GM19240 (cell line): ENCODE data around the gene PLLP.
"Not testable (repeated sequence)": the region's sequence is repeated elsewhere in the genome, so short reads cannot be mapped to it uniquely, and the experiment has no call there.

ENCODE experiments used
- DNase-seq: peaks from one replicate; pipeline ENCODE4 v3.0.0; 2011; ENCODE audit warnings: low spot score; ENCODE audit not compliant: insufficient read length

Gene PLLP

DNA sequence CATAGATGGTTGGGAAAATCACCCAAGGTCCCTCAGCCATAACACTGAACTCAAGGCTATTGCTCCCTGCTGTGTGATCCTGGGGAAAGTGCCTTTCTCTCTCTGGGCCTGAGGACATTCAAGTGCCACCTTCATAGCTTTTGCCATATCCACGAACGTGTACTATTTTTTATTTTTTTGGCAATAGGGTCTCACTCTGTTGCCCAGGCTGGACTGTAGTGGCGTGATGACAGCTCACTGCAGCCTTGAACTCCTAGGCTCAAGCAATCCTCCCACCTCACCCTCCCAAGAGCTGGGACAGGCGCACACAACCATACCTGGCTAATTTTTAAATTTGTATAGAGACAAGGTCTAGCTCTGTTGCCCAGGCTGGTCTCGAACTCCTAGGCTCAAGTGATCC is 10.6 kb downstream of the PLLP start:
- no peak for DNase-seq

DNA sequence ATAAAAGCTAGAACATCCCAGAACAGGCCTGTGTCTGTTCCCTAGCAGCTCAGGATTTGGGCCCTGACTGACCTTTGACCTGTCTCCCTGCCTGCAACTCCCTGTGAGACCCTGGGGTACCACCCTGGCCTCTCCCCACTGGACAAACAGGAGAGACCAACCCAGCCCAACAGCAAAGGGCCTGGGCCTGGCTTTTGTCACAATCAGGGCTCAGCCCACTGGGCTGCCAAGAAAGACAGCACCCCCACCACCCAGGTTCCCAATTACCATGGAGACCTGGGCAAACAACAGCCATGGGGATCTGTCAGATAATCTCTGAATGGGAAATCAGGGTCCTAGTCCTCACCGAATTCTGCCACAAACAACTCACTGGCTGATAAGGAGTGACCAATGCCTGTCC is 11.1 kb downstream of the PLLP start:
- no peak for DNase-seq

DNA sequence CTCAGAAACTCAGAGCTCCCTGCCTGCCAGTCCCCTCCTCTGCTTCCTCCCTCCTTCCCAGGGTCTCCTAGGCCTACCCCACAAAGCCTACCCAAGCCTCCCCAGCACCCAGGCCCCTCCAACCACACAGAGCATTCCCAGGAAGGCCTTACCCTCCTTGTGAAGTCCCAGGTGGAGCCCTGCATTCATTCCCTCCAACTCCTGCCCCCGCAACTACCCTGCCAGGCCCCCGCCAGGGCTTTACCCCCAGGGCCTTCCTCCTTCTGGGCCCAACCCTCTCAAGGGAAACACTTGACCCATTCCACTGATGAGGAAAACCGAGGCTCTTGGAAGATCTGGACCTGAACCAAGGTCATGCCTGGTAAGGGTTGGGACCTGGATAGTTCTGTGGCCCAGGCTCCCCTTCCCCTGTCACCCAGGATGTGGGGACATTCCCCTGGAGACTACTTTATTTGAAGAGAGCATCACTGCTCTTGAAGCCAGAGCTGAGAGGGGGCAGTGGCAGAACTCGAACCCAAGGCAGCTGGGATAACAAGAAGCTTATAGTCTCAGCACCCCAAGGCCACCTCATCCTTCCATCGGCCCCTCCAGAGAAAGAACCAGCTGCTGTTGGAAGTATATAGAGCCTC is 12.5 kb downstream of the PLLP start:
- DNase-seq, result no peak

DNA sequence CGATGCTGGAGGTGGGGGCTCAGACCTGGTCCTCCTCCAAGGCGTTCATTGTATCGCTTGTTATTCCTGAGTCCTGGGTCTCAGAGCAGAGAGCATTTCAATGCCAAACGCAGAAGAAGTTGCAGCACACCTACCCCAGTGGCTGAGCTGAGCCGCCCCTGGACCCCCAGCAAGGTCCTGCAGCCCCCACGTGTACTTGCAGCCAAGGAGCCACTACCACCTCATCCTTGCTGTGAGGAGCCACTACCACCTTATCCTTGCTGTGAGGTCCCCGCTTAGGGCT is 13.5 kb downstream of the PLLP start:
- no peak for DNase-seq

DNA sequence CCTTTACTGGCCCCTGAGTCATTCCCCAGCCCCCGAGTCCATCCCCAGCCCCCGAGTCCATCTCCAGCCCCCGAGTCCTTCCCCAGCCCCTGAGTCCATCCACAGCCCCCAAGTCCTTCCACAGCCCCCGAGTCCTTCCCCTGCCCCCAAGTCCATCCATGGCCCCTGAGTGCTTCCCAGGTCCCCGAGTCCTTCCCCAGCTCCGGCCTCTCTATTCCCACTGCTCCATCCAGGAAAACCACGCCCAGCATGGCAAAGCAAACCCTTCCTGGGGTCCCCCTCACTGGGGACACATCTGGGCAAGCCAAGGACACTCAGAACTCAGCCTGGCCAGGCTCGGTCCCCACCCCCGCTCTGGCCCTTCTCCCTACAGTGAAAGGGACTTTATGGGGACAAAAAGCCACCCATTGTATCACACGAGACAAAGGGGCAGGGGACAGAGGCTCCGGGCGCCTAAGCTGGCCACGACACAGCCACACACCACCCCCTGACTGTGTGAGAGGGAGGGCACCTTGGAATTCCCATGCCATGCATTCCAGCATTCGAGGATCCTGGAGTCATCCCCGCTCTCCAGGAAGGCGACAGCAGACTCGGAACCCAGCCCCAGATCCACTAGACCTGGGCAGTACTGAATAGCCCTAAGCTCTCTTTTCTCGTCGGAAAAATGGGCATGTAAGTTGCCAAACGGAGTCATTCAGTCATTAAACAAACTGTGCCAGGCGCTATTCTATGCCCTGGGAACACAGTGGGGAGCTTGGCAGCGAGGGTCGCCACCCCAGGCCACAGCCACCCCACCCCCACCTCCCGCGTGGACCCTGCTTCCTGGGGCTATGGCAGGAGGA is 14.0 kb downstream of the PLLP start:
- DNase-seq, result no peak

DNA sequence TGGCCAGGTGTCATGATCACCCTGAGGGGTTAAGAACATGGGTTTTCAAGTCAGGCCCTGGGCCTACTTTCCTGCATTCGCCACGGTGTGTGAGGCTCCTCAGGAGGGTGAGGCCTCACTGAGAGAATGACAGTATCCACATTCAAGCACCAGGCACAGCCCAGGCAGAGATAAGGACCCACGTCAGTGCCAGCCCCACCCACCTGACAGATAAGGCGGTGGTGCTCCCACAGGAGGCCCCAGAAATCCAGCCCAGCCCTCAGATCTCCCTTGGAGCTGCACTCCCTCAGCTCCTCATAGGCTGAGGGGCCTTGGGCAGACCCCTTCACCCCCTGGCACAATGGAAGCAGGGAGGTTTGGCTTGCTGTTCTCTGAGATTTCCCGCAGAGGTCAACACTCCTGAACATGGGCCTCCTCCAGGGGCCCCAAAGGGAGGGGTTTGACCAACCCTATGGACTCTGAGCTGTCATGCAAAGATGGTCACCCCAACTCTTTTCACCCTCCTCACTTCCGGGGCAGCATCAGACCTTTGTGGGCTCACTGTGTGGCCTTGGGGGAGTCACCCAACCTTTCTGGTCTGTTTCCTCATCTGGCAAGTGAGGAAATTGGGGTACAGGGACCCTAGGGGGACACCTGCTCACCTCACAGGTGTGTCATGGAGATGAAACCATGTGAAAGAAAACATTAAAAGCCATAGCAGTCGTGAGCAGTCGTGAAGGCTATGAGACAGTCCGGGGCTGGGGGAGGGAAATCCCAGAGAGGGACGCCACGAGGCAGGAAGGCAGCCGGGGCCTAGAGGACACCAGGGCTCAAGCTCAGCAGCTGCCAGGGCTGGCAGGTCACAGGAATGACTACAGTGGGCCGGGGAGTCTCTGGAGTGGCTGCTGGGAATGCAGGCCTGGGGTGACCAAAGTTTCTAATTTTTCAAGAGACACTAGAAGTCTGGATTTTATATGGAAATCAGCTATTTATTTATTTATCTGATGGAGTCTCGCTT is 15.4 kb downstream of the PLLP start:
- no peak for DNase-seq

DNA sequence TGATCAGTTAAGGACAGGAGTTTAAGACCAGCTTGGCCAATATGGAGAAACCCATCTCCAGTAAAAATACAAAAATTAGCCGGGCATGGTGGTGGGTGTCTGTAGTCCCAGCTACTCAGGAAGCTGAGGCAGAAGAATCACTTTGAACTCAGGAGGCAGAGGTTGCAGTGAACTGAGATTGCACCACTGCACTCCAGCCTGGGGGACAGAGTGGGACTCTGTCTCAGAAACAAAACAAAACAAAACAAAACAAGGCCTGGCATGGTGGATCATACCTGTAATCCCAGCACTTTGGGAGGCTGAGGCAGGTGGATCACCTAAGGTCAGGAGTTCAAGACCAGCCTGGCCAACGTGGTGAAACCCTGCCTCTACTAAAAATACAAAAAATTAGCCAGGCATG is 17.1 kb downstream of the PLLP start:
- not testable (repeated sequence) for DNase-seq

DNA sequence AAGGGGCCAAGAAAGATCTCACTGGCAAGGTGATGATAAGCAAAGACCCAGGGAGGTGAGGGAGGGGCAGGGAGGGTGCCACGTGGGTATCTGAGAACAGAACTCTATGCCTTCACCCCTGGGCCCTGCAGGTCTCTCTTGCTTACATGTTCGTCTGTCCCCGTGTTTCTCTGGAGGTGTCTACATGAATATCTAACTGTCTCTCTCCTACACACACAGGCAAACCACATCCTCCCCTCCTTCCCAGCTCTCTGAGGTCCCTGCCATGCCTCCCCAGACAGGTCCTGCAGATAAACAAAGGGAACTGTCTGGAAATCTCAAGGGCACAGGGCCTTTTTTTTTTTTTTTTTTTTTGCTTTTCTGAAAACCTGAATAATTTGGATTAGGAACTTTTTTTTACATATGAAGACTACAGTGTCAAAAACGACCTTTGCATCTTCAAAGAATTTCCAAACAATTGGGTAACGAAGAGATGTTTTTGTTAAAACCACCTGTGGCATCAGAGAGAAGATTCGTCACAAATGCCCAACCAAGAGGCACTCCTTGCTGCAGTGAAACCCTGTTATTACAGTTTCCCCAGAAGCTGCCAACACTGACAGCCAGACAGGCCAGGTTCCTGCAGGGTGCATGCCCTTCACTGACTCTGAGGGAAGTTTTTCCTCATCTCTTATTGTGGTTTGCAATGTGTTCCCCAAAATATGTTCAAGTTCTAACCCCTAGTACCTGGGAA is 17.8 kb downstream of the PLLP start:
- DNase-seq, result no peak

DNA sequence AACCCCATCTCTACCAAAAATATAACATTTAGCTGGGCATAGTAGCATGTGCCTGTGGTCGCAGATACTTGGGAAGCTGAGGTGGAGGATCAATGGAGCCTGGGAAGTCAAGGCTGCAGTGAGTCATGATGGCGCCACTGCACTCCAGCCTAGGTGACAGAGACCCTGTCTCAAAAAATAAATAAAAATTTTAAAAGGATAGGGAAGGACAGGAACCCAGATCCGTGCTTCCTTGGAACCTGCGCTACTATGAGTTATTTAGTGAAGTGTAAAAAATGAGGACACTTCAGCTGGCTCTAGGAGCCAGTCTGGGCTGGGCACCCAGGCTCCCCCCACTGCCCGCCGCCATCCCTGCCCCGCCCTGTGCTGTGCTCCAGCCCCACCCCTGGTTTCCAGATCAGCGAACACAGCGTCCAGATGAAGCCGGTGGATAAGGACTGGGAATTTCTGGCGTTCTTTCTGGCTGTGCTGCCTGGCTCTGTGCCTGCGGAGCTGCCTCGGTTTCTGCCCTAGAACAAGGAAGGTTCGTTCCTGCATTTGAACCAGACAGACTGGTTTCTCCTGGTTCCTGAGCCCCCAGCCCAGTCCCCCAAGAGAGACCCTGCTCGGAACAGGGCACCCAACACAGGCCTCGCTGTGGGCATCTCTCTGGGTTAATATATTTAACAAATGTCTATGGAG is 18.5 kb downstream of the PLLP start:
- no peak for DNase-seq

DNA sequence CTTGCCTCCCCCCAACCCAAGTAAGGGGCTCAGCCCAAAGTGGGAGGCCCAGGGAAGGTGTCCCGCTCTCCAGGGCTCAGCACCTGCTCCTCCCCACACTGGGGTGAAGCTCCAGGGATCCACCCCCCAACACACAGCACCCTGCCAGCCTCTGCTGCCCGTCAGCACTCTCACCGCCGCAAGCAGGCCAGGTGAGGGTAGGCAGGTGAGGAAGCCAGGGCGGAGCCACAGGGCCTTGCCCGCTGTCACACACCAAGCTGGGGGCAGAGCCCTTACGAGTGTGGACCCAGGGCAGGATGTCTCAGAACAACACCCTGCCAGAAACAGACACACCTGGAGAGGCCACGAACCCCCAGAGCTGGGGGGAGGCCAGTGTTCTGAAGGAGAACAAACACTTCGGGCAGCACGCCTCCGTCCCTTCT is 19.5 kb downstream of the PLLP start:
- no peak for DNase-seq

DNA sequence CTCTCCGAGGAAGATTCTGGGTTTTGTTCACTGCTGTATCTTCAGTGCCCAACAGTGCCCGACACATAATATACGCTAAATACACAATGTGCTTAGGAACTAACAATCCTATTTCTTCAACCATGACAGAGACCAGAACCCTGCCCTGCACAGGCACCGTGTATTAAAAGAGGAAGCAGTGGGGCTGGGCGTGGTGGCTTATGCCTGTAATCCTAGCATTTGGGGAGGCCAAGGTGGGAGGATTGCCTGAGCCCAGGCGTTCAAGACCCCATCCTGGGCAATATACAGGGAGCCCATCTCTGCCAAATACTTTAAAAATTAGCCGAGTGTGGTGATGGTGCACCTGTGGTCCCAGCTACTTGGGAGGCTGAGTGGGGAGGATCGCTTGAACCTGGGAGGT is 20.1 kb downstream of the PLLP start:
- DNase-seq, result no peak

DNA sequence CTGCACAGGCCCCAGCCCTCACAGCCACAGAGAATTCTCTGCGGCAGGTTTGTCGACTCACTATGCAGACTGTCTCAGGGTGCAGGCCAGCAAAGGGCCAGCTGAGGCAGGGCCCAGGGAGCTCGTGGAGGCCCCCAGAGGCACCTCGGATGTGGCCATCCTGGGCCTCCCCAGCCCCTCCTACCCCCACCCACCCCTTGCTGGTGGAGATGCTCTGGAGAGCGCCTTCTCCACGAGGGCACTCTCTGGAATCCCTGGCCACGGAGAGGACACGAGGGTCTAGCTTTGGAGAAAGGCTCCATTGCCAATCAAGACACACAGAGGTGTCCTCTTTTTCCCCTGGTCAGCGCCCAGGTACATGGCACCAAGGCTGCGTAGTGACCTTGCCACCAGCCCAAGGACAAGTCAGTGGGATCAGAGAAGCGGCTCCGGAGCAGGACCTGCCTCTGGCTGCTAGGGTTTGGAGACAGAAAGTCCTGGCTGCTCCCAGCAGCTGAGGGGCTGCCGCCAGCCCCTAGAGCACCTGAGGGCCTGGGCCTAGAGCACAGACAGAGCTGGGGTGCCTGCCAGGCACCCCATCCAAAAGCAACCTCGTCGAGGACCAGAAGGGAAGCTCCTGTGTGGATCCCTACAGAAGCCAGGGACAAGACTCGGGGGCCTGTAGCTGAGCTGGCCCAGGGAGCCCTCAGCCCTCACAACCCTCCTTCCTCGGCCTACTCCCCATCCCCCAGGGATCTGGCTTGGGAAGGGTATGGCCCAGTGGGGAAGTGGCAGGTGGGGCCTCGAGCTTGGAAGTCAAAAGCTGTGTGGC is 20.7 kb downstream of the PLLP start:
- DNase-seq, result no peak

DNA sequence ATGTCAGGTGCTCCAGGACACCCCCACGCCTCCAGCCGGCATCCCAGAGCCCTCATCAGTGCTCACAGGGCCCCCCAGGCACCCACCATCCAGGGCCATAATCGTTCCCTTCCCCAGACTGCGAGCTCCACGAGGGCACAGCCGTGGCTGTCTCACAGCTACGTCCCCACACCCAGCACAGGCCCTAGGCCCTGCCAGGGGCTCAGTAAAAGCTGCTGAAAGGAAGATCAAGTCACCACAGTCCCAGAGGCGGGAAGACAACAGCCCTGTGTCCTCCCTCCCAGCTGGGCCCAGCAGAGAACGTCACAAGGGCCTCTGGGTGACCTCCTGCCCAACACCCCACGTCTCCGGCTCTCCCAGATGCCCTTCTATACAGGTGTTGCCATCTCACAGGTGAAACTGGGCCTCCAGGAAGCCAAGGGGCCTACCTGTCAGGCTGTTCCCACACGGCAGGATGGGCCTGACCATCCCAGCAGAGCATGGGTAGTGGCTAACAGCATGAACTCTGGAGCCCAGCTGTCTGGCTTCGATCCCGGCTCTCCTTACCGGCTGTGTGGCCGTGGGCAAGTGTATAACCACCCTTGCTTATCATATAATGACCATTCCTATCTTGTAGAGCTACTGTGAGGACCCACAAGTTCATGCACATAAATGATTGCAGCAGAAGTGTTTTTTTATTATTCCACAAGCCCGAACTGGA is 21.5 kb downstream of the PLLP start:
- DNase-seq, result no peak

DNA sequence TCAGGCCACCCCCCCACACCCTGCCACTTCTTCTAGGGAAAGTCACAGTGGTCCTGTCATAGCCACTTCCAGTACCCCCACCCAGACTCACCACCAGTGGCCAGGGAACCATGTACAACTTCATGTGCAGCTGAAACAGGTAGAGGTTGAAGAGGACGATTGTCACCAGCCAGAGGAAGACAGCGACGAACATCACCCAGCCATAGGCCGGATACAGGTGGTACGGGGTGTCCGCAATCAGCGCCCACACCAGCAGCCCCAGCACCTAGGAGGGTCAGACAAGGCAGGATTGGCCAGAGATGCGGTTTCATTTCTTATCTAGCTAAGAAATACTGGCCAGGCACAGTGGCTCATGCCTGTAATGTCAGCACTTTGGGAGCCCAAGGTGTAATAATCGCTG is 22.7 kb downstream of the PLLP start:
- DNase-seq, result no peak

DNA sequence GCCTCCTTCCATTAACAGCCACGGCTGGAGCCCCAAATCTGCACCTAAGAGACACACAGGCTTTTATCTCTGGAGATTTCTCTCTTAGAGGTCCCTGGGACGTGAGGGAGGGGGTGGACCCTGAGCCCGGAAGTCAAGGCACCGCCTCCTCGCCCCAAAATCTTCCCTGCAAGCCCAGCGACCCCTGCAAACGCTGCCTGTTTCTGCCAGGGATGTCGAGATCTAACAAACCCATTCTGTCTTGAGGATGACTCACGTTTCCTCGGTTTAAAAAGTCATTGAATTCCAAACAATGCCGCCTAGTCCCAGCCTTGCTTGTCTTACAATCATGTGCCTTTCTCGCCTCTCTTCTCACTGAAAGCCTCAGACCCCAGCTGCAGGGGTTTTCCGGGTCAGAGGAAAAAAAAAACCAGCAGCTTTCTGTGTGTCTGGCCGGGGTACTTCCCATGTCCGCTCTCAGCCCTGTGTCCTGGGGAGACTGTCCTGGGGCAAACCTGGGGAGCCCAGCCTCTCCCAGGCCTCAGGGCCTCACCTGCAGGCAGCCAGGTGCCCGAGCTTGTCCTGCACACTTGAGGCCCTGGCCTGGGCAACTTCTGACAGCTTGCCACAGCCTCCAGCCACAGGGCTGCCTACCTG is 24.1 kb downstream of the PLLP start:
- DNase-seq, result no peak

DNA sequence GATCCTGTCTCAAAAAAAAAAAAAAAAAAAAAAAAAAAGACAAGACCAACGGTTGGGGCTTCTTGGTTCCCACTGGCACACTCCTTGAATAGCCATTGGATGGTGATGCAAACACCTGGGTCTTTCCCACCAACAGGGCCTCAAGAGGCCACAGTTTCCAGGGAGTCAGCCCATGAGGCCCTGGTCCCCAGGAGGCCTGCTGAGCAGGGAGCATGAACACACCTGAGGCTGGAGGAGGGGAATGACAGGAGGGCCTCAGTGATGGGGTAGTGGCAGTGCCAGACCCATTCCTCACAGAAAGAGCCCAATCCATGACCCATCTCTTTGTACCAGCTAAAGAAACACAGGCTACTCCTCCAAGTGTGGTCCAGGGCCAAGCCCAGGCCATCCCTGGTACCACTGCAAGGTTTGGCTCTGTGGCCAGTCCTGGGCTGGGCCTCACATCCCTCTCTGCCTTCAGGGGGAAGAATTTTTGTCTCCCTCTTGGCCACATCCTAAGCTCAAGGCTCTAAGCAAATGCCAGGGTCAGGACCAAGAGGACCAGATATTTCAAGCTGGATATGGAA is 25.5 kb downstream of the PLLP start:
- no peak for DNase-seq

DNA sequence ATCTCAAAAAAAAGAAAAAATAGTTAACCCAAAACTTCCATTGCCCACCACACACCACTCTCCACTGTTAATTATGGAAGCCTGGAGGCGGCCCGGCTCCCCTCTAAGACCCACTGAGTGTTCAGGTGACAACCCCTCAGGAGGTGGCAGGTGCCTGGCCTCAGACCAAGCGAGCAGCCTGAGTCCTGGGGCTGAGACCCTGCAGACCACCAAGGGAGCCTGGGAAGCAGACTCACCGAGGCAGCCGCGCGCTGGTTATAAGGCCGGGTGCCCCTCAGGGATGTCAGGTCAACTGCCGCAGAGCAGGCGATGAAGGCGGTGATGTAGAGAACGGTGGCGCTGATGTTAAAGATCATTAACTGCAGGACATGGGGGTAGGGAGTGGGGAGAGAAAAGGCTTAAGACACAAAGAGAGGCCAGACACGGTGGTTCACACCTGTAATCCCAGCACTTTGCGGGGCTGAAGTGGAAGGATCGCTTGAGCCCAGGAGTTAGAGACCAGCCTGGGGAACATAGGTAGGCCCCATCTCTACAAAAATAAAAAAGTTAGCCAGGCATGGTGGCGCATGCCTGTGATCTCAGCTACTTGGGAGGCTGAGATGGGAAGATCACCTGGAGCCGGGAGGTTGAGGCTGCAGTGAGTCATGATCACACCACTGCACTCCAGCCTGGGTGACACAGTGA is 26.1 kb downstream of the PLLP start:
- no peak for DNase-seq

DNA sequence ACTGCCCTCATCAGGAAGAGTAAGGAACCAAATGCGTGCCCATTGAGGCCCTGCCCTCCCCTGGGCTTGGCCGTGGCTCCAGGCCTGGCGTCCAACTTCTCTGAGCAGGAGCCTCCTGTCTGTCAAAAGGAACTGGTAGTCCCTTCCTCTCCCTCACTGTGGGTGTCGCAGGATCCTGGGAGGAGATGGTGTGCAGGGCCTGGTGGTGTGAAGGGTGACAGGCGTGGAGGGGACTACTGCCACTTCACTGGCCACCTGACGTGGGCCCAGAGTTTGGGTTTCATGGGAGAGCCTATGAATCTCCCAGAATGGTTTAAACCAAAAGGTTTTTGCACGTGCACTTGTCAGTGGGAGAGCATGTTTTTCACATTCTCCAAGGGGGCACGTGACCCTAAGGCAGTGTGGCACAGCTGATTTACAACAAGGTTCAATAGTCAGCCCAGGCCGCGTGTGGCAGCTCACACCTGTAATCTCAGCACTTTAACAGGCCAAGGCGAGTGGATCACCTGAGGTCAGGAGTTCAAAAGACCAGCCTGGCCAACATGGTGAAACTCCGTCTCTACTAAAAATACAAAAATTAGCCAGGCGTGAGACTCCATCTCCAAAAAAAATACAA is 26.9 kb downstream of the PLLP start:
- no peak for DNase-seq
